ENCODE results near the gene AOPEP. TPM values are rescaled to one million over a fixed set of nuclear protein-coding genes. Genes with fewer than 3 reads are reported as not detected.

The AOPEP gene
- total RNA-seq, 2 donors from 2014 or later: 81.5 to 224 TPM

GRCh38 chr9:94948567-94949235, 222.2 kb downstream of the AOPEP start:
- H3K4me1 ChIP-seq: peaks cover 42% of the 10 kb centered on the region
- DNase-seq: no peak
- no peak overlapping the region for H3K4me3 ChIP-seq
- no peak for ATAC-seq
- H3K36me3 ChIP-seq (replicated peaks in 1 of 2; ENCODE audit: insufficient read depth in 1 of 2, low read depth in 2 of 2): no peaks in the 10 kb centered on the region
- intact Hi-C loops (cut with DNase I): no loop called here
- H3K9me3 ChIP-seq: no peaks in the 10 kb centered on the region
- TF ChIP-seq POLR2A (IDR thresholded peaks at IDR 0.05) (no peak), CTCF (IDR thresholded peaks at IDR 0.05) (no peak)
- peak overlapping the region in 2 of 4 donors; percentile 77 to 81 for H3K27ac ChIP-seq
- no peaks in the 10 kb centered on the region for H3K27me3 ChIP-seq
- 88 to 96% methylated on average over 5 of the region's 5 CpGs for WGBS, 2 donors

GRCh38 chr9:94949370-94949769, 222.9 kb downstream of the AOPEP start:
- H3K4me1 ChIP-seq: peaks cover 42% of the 10 kb centered on the region
- H3K9me3 ChIP-seq: no peaks in the 10 kb centered on the region
- DNase-seq (no peak), ATAC-seq (no peak)
- 75 to 80% methylated on average over 5 of the region's 5 CpGs for WGBS, 2 donors
- TF ChIP-seq CTCF (IDR thresholded peaks at IDR 0.05): no peak
- no peak for TF ChIP-seq POLR2A (IDR thresholded peaks at IDR 0.05)
- intact Hi-C loops (cut with DNase I): no loop called here
- H3K27me3 ChIP-seq: no peaks in the 10 kb centered on the region
- peak overlapping the region in 3 of 4 donors; percentile 77 to 86 (median 81) for H3K27ac ChIP-seq
- no peaks in the 10 kb centered on the region for H3K36me3 ChIP-seq (replicated peaks in 1 of 2; ENCODE audit: insufficient read depth in 1 of 2, low read depth in 2 of 2)
- H3K4me3 ChIP-seq: no peak overlapping the region

DNA sequence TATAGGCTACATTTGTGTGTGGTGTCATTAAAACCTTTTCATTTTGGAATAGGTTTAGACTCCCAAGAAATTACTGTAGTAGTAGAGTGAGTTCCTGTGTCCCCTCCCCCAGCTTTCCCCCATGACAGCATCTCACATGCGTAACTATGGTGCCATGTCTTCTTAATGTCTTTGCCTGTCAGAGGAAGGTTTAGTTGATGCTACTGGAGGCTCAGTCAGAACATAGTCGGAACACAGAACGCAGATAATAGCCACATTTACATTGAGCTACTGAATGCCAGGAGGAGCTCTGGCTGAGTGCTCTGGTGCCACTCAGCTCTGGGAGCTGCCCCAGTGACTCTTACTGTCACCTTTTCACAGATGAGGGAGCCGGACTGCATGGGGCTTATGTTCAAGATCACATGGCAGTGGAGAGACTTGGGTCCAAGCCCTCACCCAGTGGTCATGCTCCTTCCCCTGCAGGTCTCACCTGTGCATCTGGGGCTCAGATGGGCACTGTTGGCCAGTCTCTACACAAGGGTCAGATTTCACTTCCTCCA, 223.6 kb downstream of the AOPEP start:
- H3K4me1 ChIP-seq: peaks cover 42% of the 10 kb centered on the region
- WGBS, 2 donors: 73 to 81% methylated on average over 4 of the region's 4 CpGs
- H3K27ac ChIP-seq: peak overlapping the region; percentile 37 to 86 (median 79)
- H3K36me3 ChIP-seq (replicated peaks in 1 of 2; ENCODE audit: insufficient read depth in 1 of 2, low read depth in 2 of 2): no peaks in the 10 kb centered on the region
- no peak overlapping the region for H3K4me3 ChIP-seq
- intact Hi-C loops (cut with DNase I): no loop called here
- TF ChIP-seq POLR2A (IDR thresholded peaks at IDR 0.05) (no peak), CTCF (IDR thresholded peaks at IDR 0.05) (no peak)
- no peaks in the 10 kb centered on the region for H3K27me3 ChIP-seq
- no peak for DNase-seq
- no peaks in the 10 kb centered on the region for H3K9me3 ChIP-seq
- ATAC-seq: no peak

- intact Hi-C loops (cut with DNase I): no loop called here
- DNase-seq: peak; percentile 59 to 86 (median 64)
- TF ChIP-seq POLR2A (IDR thresholded peaks at IDR 0.05) (peak in 1 of 3 donors; percentile 10), CTCF (IDR thresholded peaks at IDR 0.05) (no peak)
- no peaks in the 10 kb centered on the region for H3K27me3 ChIP-seq
- WGBS, 2 donors: 27 to 33% methylated on average over 7 of the region's 7 CpGs
- no peak overlapping the region for H3K4me3 ChIP-seq
- peaks cover 42% of the 10 kb centered on the region for H3K4me1 ChIP-seq
- no peaks in the 10 kb centered on the region for H3K36me3 ChIP-seq (replicated peaks in 1 of 2; ENCODE audit: insufficient read depth in 1 of 2, low read depth in 2 of 2)
- no peaks in the 10 kb centered on the region for H3K9me3 ChIP-seq
- ATAC-seq: peak; percentile 87
- H3K27ac ChIP-seq: peak overlapping the region; percentile 40 to 86 (median 79)
Measured at GRCh38 chr9:94950579-94951323, 224.3 kb downstream of the AOPEP start.
